ENCODE results near the gene RALA.
A peak's percentile ranks its signal among the peaks of the same experiment; 100 is the strongest.

- TF ChIP-seq CTCF (IDR thresholded peaks at IDR 0.05) (no peak), EZH2phosphoT487 (IDR thresholded peaks at IDR 0.05) (no peak), EZH2 (IDR thresholded peaks at IDR 0.05) (peak; percentile 29)
Measured at GRCh38 chr7:39623732-39624441, 515 bp downstream of the RALA start.
